Measurements from ENCODE around the gene BRIP1.

DNA sequence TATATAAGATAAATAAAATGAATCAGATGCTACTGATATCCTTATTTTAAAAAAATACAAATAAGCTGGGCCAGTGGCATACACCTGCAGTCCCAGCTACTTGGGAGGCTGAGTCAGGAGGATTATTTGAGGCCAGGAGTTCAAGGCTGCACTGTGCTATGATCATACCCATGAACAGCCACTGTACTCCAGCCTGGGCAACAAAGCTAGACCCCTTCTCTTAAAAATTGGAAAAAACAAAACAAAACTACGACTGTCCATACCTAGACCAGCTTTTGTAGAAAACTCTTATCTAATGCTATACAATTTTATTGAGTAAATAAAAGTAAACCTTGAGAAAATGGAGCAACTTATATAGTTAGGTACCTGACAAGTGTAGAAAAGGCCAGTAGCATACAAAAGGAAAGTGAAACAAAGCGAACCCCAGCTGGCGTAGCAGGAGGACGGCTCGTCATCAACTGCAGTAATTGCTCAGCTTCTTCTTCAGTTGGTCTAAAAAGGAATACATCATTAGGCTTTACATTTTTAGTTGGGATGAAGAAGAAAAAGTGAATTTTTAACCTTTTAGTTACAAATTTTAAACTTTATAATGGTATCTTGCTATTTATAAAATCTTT lies 40.9 kb upstream of the BRIP1 start:
- TF ChIP-seq CTCF (IDR thresholded peaks at IDR 0.05; ENCODE audit: low read depth, low read length) (no peak), EZH2phosphoT487 (IDR thresholded peaks at IDR 0.05; ENCODE audit: low read depth) (no peak)

Data from OCI-LY3 (cell line).